PC-9 (cell line): Measurements from ENCODE around the gene C5. TPM values are rescaled to one million over a fixed set of nuclear protein-coding genes. Genes with fewer than 3 reads are reported as not detected.

Source experiments
- BruUV-seq: library from RNA; stranded (reverse); fragments of 400-500 nt; replicated peaks from 2 replicates; lab custom pipeline; 2021; lab: Mats Ljungman, UMichigan
- CTCF ChIA-PET: fragments of 300-600 bp; sonication (Branson Sonifier 250); formaldehyde crosslinking; loops from one replicate; lab custom pipeline; 2022; ENCODE audit warnings: antibody characterized with exemption; lab: Charles Lee
- POLR2A ChIA-PET: fragments of 300-600 bp; sonication (Branson Sonifier 250); formaldehyde crosslinking; loops from one replicate; lab custom pipeline; 2022; ENCODE audit warnings: antibody characterized with exemption; ENCODE audit not compliant: unreplicated experiment; lab: Charles Lee
- DNase-seq, 2 experiments: peaks; one replicate each; pipeline versions ENCODE4 v3.0.0 to v3.0.0-alpha.2; 2015 to 2022; ENCODE audit warnings: mixed read lengths in 1 of 2
- H2AFZ ChIP-seq: fragments of 200-600 bp; sonication (generic); 2 replicates; pipeline ENCODE4 v1.8.1; 2017; ENCODE audit warnings: antibody characterized with exemption
- H3F3A ChIP-seq: fragments of 200-600 bp; sonication (generic); 2 replicates; pipeline ENCODE4 v1.8.1; 2017; ENCODE audit warnings: antibody characterized with exemption, mild to moderate bottlenecking, low read depth; ENCODE audit not compliant: insufficient read depth
- H3K27ac ChIP-seq: fragments of 200-600 bp; sonication (generic); 2 replicates; pipeline ENCODE4 v1.6.1; 2016; ENCODE audit warnings: mixed run types
- H3K27me3 ChIP-seq: fragments of 200-600 bp; sonication (generic); 2 replicates; pipeline ENCODE4 v1.6.1; 2016; ENCODE audit warnings: low read depth, mixed run types; ENCODE audit not compliant: insufficient read depth
- H3K36me3 ChIP-seq: fragments of 200-600 bp; sonication (generic); 2 replicates; pipeline ENCODE4 v1.6.1; 2016; ENCODE audit warnings: low read depth, mixed run types
- H3K4me1 ChIP-seq: fragments of 200-600 bp; sonication (generic); replicated peaks from 2 replicates; pipeline ENCODE4 v1.6.1; 2016; ENCODE audit warnings: mixed run types; ENCODE audit not compliant: insufficient read depth
- H3K4me2 ChIP-seq: fragments of 200-600 bp; sonication (generic); 2 replicates; pipeline ENCODE4 v1.6.1; 2017; ENCODE audit warnings: mixed run types
- H3K4me3 ChIP-seq: fragments of 200-600 bp; sonication (generic); 2 replicates; pipeline ENCODE4 v1.6.1; 2016; ENCODE audit warnings: mixed run types
- H3K79me2 ChIP-seq: fragments of 200-600 bp; sonication (generic); 2 replicates; pipeline ENCODE4 v1.6.1; 2017; ENCODE audit warnings: low read depth, mixed run types
- H3K9me2 ChIP-seq: fragments of 200-600 bp; sonication (generic); 2 replicates; pipeline ENCODE4 v1.8.1; 2017; ENCODE audit warnings: mild to moderate bottlenecking; ENCODE audit not compliant: insufficient read depth
- H3K9me3 ChIP-seq: fragments of 200-600 bp; sonication (generic); 2 replicates; pipeline ENCODE4 v1.8.1; 2016; ENCODE audit warnings: low read depth; ENCODE audit not compliant: insufficient read depth
- H4K20me1 ChIP-seq: fragments of 200-600 bp; sonication (generic); 2 replicates; pipeline ENCODE4 v1.8.1; 2017; ENCODE audit not compliant: insufficient read depth
- EZH2 ChIP-seq: fragments of 200-600 bp; sonication (generic); IDR thresholded peaks from 2 replicates; pipeline ENCODE4 v1.8.0; 2017; ENCODE audit warnings: antibody characterized with exemption, low read depth
- intact Hi-C: fragments of 100-400 bp; cut with micrococcal nuclease; formaldehyde crosslinking; loops from one replicate; pipeline ENCODE4 v1.10.0; 2022; ENCODE audit not compliant: unreplicated experiment
- total RNA-seq: library from RNA; stranded (reverse); gene quantifications from 2 replicates; pipeline ENCODE4 v1.2.3, GENCODE V29; 2021
- TF ChIP-seq, protein P1 (sequence below): fragments of 200-600 bp; sonication (generic); conservative IDR thresholded peaks from 2 replicates; pipeline ENCODE4 v1.6.1; 2017; ENCODE audit warnings: mixed run types, antibody characterized with exemption, mild to moderate bottlenecking, moderate library complexity

The C5 gene
- total RNA-seq, 1 experiment from 2014 or later, result 11.5 TPM

DNA sequence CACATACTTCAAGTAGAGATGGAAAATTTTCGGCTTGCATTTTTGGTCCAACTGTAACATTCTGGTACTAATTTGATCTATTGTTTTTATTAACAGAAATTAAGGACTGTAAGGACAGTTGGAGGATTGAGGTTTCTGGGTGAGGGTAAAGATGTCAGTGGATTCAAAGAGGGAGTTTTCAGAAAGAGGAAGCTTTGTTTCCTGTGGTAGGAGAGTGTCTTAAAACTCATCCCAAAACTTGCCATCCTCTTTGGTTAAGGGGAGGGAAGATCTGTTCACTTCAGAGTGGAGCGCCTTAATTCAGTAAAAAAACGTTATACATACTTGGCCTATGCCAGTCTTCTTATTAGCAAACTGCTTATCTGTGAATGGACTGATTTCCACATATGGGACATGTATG, 38.5 kb upstream of the C5 start:
- intact Hi-C loops, result no loop called here
- H3K27me3 ChIP-seq, result no peaks in the 10 kb centered on the region
- no peaks in the 10 kb centered on the region for H3F3A ChIP-seq
- H3K36me3 ChIP-seq, result no peaks in the 10 kb centered on the region
- no peak overlapping the region for H2AFZ ChIP-seq
- ChIA-PET CTCF (no interaction called here), POLR2A (no interaction called here)
- no peaks in the 10 kb centered on the region for H4K20me1 ChIP-seq
- H3K27ac ChIP-seq, result no peak overlapping the region
- no peaks in the 10 kb centered on the region for H3K4me1 ChIP-seq
- no peaks in the 10 kb centered on the region for H3K9me2 ChIP-seq
- H3K9me3 ChIP-seq, result no peaks in the 10 kb centered on the region
- no peak for DNase-seq
- H3K79me2 ChIP-seq, result no peaks in the 10 kb centered on the region
- H3K4me3 ChIP-seq, result no peak overlapping the region
- TF ChIP-seq EZH2, result no peak
- TF ChIP-seq, protein P1, sequence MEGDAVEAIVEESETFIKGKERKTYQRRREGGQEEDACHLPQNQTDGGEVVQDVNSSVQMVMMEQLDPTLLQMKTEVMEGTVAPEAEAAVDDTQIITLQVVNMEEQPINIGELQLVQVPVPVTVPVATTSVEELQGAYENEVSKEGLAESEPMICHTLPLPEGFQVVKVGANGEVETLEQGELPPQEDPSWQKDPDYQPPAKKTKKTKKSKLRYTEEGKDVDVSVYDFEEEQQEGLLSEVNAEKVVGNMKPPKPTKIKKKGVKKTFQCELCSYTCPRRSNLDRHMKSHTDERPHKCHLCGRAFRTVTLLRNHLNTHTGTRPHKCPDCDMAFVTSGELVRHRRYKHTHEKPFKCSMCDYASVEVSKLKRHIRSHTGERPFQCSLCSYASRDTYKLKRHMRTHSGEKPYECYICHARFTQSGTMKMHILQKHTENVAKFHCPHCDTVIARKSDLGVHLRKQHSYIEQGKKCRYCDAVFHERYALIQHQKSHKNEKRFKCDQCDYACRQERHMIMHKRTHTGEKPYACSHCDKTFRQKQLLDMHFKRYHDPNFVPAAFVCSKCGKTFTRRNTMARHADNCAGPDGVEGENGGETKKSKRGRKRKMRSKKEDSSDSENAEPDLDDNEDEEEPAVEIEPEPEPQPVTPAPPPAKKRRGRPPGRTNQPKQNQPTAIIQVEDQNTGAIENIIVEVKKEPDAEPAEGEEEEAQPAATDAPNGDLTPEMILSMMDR, result no peak
- no TSS peak for BruUV-seq
- no peak overlapping the region for H3K4me2 ChIP-seq

DNA sequence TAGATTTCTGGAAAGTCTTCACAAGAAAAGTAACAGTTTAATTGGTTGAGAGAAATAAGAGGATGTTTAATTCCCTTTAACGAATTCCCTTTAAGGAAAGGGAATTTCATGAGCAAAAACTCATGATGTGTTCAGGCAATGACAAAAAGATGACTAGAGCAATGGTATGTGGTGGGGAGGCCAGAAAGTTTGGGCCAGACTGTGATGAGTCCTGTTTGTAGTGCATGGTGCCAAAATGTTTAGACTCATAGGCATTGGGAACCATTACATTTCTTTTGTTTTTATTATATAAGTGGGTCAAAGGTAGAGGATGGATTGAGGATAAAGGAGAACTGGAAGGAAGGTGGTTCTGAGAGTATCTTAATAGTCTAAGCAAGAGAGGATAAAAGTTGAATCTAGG, 35.6 kb upstream of the C5 start:
- BruUV-seq, result no TSS peak

DNA sequence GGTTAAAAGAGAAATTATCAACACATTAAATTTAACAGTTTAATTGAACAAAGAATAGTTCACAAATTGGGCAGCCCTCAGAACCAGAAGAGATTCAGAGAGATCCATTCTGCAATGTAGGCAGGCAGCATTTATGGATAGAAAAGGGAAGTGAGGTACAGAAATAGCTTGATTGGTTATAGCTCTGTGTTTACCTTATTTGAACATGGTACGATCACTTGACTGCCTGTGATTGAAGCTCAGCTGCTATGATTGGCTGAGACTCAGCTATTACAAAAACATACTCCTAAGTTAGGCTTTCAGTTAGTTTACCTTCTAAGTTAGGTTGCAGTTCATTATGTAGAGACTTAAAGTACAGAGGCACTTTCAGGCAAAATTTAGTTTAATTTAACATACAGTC, 32.0 kb upstream of the C5 start:
- no peak for DNase-seq
- ChIA-PET POLR2A (no interaction called here), CTCF (no interaction called here)
- Histone ChIP-seq H3K4me2 (no peak overlapping the region), H3K27me3 (no peaks in the 10 kb centered on the region), H3K4me3 (no peak overlapping the region), H3K79me2 (no peaks in the 10 kb centered on the region), H2AFZ (no peak overlapping the region), H3K36me3 (no peaks in the 10 kb centered on the region), H3K27ac (no peak overlapping the region), H3F3A (no peaks in the 10 kb centered on the region), H3K9me2 (no peaks in the 10 kb centered on the region), H3K4me1 (no peaks in the 10 kb centered on the region), H4K20me1 (no peaks in the 10 kb centered on the region), H3K9me3 (no peaks in the 10 kb centered on the region)
- intact Hi-C loops, result no loop called here
- TF ChIP-seq EZH2, result no peak
- TF ChIP-seq, protein P1, result no peak
- BruUV-seq, result no TSS peak

More for the DNA sequence above, 35.6 kb upstream of the C5 start:
- TF ChIP-seq EZH2, result no peak
- TF ChIP-seq, protein P1, result no peak
- no peak overlapping the region for H3K4me3 ChIP-seq
- no peaks in the 10 kb centered on the region for H4K20me1 ChIP-seq
- H3K79me2 ChIP-seq, result no peaks in the 10 kb centered on the region
- no peaks in the 10 kb centered on the region for H3K27me3 ChIP-seq
- no peaks in the 10 kb centered on the region for H3F3A ChIP-seq
- H3K4me1 ChIP-seq, result no peaks in the 10 kb centered on the region
- intact Hi-C loops, result no loop called here
- no peaks in the 10 kb centered on the region for H3K9me2 ChIP-seq
- H2AFZ ChIP-seq, result no peak overlapping the region
- ChIA-PET CTCF (no interaction called here), POLR2A (no interaction called here)
- H3K36me3 ChIP-seq, result no peaks in the 10 kb centered on the region
- H3K4me2 ChIP-seq, result no peak overlapping the region
- H3K27ac ChIP-seq, result no peak overlapping the region
- DNase-seq, result no peak
- H3K9me3 ChIP-seq, result no peaks in the 10 kb centered on the region
